Measurements from ENCODE around the gene IFI35.

GRCh38 chr17:43014020-43014648 is 7.5 kb downstream of the IFI35 start:
- TF ChIP-seq CTCF (IDR thresholded peaks at IDR 0.05; ENCODE audit: insufficient read depth, low read depth, low read length) = no peak
- no peak for TF ChIP-seq EZH2 (IDR thresholded peaks at IDR 0.05; ENCODE audit: insufficient read depth, low read length)
